ENCODE data around the gene SLC24A3. TPM values are rescaled to one million over a fixed set of nuclear protein-coding genes. Genes with fewer than 3 reads are reported as not detected.

The SLC24A3 gene
- total RNA-seq, 1 donor from 2014 or later, result 0.51 TPM

- no peak for TF ChIP-seq CTCF (conservative IDR thresholded peaks at IDR 0.05)
- H3K4me3 Mint-ChIP-seq, result no peak overlapping the region
- DNase-seq (ENCODE audit: low read depth, low spot score), result no peak
- H3K27ac Mint-ChIP-seq (ENCODE audit: unreplicated experiment), result no peak overlapping the region
- H3K4me1 Mint-ChIP-seq, result peaks cover 6% of the 10 kb centered on the region
- H3K27me3 Mint-ChIP-seq (ENCODE audit: low read depth), result peaks cover 48% of the 10 kb centered on the region
- no peaks in the 10 kb centered on the region for H3K9me3 Mint-ChIP-seq
- no peaks in the 10 kb centered on the region for H3K36me3 Mint-ChIP-seq (ENCODE audit: low read depth)
Measured at GRCh38 chr20:19616620-19617019, 404.2 kb downstream of the SLC24A3 start.

GRCh38 chr20:19617256-19617655 lies 404.8 kb downstream of the SLC24A3 start:
- no peak for DNase-seq (ENCODE audit: low read depth, low spot score)
- H3K27ac Mint-ChIP-seq (ENCODE audit: unreplicated experiment), result no peak overlapping the region
- TF ChIP-seq CTCF (conservative IDR thresholded peaks at IDR 0.05), result no peak
- no peaks in the 10 kb centered on the region for H3K9me3 Mint-ChIP-seq
- no peak overlapping the region for H3K4me3 Mint-ChIP-seq
- H3K4me1 Mint-ChIP-seq, result peaks cover 6% of the 10 kb centered on the region
- peaks cover 55% of the 10 kb centered on the region for H3K27me3 Mint-ChIP-seq (ENCODE audit: low read depth)
- H3K36me3 Mint-ChIP-seq (ENCODE audit: low read depth), result no peaks in the 10 kb centered on the region

GRCh38 chr20:19618711-19619110 lies 406.3 kb downstream of the SLC24A3 start:
- no peak for TF ChIP-seq CTCF (conservative IDR thresholded peaks at IDR 0.05)
- H3K9me3 Mint-ChIP-seq, result no peaks in the 10 kb centered on the region
- H3K27ac Mint-ChIP-seq (ENCODE audit: unreplicated experiment), result no peak overlapping the region
- H3K4me3 Mint-ChIP-seq, result no peak overlapping the region
- no peak for DNase-seq (ENCODE audit: low read depth, low spot score)
- H3K4me1 Mint-ChIP-seq, result peaks cover 6% of the 10 kb centered on the region
- H3K27me3 Mint-ChIP-seq (ENCODE audit: low read depth), result peaks cover 51% of the 10 kb centered on the region
- H3K36me3 Mint-ChIP-seq (ENCODE audit: low read depth), result no peaks in the 10 kb centered on the region

- Mint-ChIP-seq H3K36me3 (ENCODE audit: low read depth) (no peaks in the 10 kb centered on the region), H3K27me3 (ENCODE audit: low read depth) (peaks cover 41% of the 10 kb centered on the region), H3K4me1 (peaks cover 6% of the 10 kb centered on the region), H3K4me3 (no peak overlapping the region), H3K9me3 (peaks cover 3% of the 10 kb centered on the region), H3K27ac (ENCODE audit: unreplicated experiment) (no peak overlapping the region)
- DNase-seq (ENCODE audit: low read depth, low spot score), result no peak
- no peak for TF ChIP-seq CTCF (conservative IDR thresholded peaks at IDR 0.05)
Measured at GRCh38 chr20:19619904-19620430, 407.5 kb downstream of the SLC24A3 start.

- H3K27me3 Mint-ChIP-seq (ENCODE audit: low read depth), result peaks cover 38% of the 10 kb centered on the region
- no peak overlapping the region for H3K27ac Mint-ChIP-seq (ENCODE audit: unreplicated experiment)
- H3K36me3 Mint-ChIP-seq (ENCODE audit: low read depth), result no peaks in the 10 kb centered on the region
- peaks cover 6% of the 10 kb centered on the region for H3K4me1 Mint-ChIP-seq
- no peak overlapping the region for H3K4me3 Mint-ChIP-seq
- no peak for TF ChIP-seq CTCF (conservative IDR thresholded peaks at IDR 0.05)
- no peak for DNase-seq (ENCODE audit: low read depth, low spot score)
- peaks cover 3% of the 10 kb centered on the region for H3K9me3 Mint-ChIP-seq
Measured at GRCh38 chr20:19620446-19620845, 408.0 kb downstream of the SLC24A3 start.
